ENCODE measurements around the gene FHOD1. TPM values are rescaled to one million over a fixed set of nuclear protein-coding genes. Genes with fewer than 3 reads are reported as not detected.

FHOD1 gene
- total and polyA plus RNA-seq, 8 donors, result 68.4 to 300 (median 186) TPM

GRCh38 chr16:67234180-67234597, 13.1 kb downstream of the FHOD1 start:
- Histone ChIP-seq H3K9me3 (no peaks in the 10 kb centered on the region), H3K4me1 (no peaks in the 10 kb centered on the region), H3K27me3 (no peaks in the 10 kb centered on the region), H3K36me3 (peaks cover 3 to 100% of the 10 kb centered on the region in 2 donors), H3K27ac (no peak overlapping the region), H3K4me3 (no peak overlapping the region)
- ATAC-seq, result no peak
- intact Hi-C loops (cut with DNase I), result no loop called here
- TF ChIP-seq, protein P1, sequence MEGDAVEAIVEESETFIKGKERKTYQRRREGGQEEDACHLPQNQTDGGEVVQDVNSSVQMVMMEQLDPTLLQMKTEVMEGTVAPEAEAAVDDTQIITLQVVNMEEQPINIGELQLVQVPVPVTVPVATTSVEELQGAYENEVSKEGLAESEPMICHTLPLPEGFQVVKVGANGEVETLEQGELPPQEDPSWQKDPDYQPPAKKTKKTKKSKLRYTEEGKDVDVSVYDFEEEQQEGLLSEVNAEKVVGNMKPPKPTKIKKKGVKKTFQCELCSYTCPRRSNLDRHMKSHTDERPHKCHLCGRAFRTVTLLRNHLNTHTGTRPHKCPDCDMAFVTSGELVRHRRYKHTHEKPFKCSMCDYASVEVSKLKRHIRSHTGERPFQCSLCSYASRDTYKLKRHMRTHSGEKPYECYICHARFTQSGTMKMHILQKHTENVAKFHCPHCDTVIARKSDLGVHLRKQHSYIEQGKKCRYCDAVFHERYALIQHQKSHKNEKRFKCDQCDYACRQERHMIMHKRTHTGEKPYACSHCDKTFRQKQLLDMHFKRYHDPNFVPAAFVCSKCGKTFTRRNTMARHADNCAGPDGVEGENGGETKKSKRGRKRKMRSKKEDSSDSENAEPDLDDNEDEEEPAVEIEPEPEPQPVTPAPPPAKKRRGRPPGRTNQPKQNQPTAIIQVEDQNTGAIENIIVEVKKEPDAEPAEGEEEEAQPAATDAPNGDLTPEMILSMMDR (IDR thresholded peaks at IDR 0.05), result no peak
- peak in 1 of 4 donors; percentile 43 for DNase-seq

GRCh38 chr16:67233596-67233995, 13.7 kb downstream of the FHOD1 start:
- DNase-seq (peak in 1 of 4 donors; percentile 60), ATAC-seq (no peak)
- TF ChIP-seq, protein P1 (IDR thresholded peaks at IDR 0.05), result no peak
- intact Hi-C loops (cut with DNase I), result no loop called here
- Histone ChIP-seq H3K27ac (no peak overlapping the region), H3K27me3 (no peaks in the 10 kb centered on the region), H3K4me1 (peaks cover 0 to under 1% of the 10 kb centered on the region in 2 donors), H3K9me3 (no peaks in the 10 kb centered on the region), H3K36me3 (peaks cover 3 to 100% of the 10 kb centered on the region in 2 donors), H3K4me3 (no peak overlapping the region)

DNA sequence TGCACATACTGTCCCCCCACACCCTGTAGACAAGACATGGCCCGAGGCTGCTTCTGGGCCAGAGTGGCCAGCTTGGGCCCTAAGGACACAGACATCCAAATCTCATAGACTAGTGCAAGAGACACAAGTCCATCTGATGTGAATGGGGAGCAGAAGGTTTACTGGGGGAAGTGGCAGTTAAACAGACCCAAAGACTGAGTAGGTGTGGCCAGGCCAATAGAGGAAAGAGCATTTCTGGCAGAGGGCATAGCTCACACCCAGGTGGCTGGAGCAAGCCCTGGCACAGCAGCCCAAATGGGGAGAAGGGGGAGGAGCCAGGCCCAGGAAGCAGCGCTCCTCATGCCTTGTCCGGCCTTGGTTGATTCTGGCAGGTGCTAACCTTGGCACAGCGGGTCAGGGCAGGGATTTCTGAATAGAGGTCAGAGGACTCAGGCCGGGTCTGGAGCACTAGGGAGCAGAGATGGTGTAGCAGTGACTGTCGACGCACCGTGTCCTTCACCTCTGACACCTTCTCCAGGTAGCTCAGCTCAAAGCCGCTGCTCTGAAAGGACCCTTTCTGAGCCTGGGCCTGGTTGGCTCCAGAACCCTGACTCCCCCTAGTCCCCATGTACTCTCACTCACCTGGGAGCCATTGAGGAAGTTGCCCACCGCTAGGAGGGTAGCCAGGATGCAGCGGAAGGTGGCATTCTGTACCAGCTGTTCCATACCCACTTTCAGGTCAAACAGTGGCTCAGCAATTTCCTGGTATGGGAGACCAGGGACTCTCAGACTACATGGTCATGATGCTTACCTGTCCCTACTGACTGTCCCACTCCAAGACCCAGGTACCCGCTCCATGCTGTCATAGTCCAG, 16.2 kb downstream of the FHOD1 start:
- Histone ChIP-seq H3K27me3 (no peaks in the 10 kb centered on the region), H3K36me3 (peaks cover 3 to 80% of the 10 kb centered on the region in 2 donors), H3K9me3 (no peaks in the 10 kb centered on the region), H3K4me3 (no peak overlapping the region), H3K27ac (no peak overlapping the region), H3K4me1 (peaks cover 8 to 17% of the 10 kb centered on the region in 2 donors)
- no peak for ATAC-seq
- intact Hi-C loops (cut with DNase I), result no loop called here
- TF ChIP-seq, protein P1 (IDR thresholded peaks at IDR 0.05), result no peak
- DNase-seq, result peak in 1 of 4 donors; percentile 35

DNA sequence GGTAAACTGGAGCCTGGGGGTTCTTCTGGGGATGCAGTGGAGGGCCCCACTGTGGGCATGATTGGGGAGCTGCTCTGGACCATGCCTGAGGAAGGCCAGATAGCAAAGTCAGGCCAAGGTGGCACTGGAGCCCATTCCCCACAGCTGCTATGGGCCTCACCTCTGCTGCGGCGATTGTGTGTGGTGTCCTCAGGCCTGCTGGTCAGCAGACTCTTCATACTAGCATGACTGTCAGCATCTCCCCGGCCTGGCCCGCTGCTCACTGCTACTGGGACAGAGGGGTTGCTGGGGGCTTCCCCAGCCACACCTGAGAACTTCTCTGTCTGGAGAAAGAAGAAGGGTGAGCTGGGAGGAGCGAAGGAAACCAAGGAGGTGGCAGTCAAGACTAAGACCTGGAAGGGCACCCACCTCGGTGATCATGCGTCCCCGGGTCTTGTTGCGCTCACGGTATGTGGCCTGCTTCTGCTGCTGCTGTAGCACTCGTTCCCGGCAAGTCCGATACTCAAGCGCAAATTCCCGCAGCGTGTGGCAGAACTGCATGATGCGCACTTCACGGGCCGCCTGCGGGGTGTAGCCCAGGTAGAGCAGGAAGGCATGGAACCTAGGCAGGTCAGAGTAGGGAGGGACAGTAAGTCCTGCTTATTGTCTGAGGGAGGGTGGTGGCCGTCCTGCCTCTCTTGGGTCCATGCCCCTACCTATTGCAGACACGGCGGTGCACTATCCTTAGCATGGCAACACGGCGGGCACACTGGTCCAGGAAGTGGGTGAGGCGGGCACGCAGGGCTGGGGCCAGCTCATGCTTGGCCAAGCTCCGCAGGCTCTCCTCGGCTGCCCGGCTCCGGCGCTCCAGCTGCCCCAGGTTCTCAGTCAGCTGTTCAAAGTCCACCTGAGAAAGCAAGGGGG, 17.1 kb downstream of the FHOD1 start:
- TF ChIP-seq, protein P1 (IDR thresholded peaks at IDR 0.05), result no peak
- DNase-seq (peak in 1 of 4 donors; percentile 78), ATAC-seq (no peak)
- intact Hi-C loops (cut with DNase I), result no loop called here
- Histone ChIP-seq H3K4me1 (peaks cover 15 to 25% of the 10 kb centered on the region in 2 donors), H3K27ac (no peak overlapping the region), H3K4me3 (no peak overlapping the region), H3K9me3 (no peaks in the 10 kb centered on the region), H3K36me3 (peaks cover 3 to 71% of the 10 kb centered on the region in 2 donors), H3K27me3 (no peaks in the 10 kb centered on the region)

All from left lung (tissue), 10 donors.